ENCODE results near the gene EXOSC9.

Gene EXOSC9

GRCh38 chr4:121851354-121851753 is 50.2 kb downstream of the EXOSC9 start:
- H3K36me3 ChIP-seq (ENCODE audit: control insufficient read depth in 1 of 2, insufficient read depth in 2 of 2, low read length in 2 of 2), result peaks cover 5 to 7% of the 10 kb centered on the region in 2 donors
- no peak overlapping the region for H3K9ac ChIP-seq (ENCODE audit: low read depth in 1 of 2, low read length in 2 of 2)
- H3K27me3 ChIP-seq (ENCODE audit: control insufficient read depth in 1 of 2, insufficient read depth in 2 of 2, low read length in 2 of 2), result no peaks in the 10 kb centered on the region
- H3K4me1 ChIP-seq (ENCODE audit: control insufficient read depth in 1 of 2, insufficient read depth in 2 of 2, low read length in 2 of 2), result no peaks in the 10 kb centered on the region
- no peak overlapping the region for H3K27ac ChIP-seq (ENCODE audit: low read depth, low read length)
- H3K9me3 ChIP-seq (ENCODE audit: control insufficient read depth in 1 of 2, low read length in 2 of 2), result no peaks in the 10 kb centered on the region
- H3K4me3 ChIP-seq (ENCODE audit: low read depth in 1 of 2, low read length in 2 of 2), result no peak overlapping the region

DNA sequence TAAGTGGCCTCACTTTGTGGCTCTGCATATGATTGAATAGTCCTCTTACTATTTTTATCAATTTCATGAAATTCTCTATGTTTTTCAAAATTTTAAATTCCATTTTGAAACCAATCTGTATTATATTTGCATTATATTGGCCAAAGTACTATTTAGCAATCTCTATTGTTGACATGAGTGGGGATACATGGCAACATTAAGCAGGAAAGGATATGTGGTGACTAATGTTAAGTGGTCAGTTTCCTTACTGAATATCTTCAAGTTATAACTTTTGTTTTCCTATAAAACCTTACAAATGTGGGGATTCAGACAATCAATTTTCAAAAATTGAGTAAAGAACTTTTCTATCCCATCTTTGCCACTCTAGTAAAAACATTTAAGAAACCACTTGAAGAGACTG is 59.0 kb downstream of the EXOSC9 start:
- H3K36me3 ChIP-seq (ENCODE audit: control insufficient read depth in 1 of 2, insufficient read depth in 2 of 2, low read length in 2 of 2), result peaks cover 0 to 9% of the 10 kb centered on the region in 2 donors
- H3K27me3 ChIP-seq (ENCODE audit: control insufficient read depth in 1 of 2, insufficient read depth in 2 of 2, low read length in 2 of 2), result no peaks in the 10 kb centered on the region
- H3K9ac ChIP-seq (ENCODE audit: low read depth in 1 of 2, low read length in 2 of 2), result no peak overlapping the region
- H3K4me3 ChIP-seq (ENCODE audit: low read depth in 1 of 2, low read length in 2 of 2), result no peak overlapping the region
- no peaks in the 10 kb centered on the region for H3K9me3 ChIP-seq (ENCODE audit: control insufficient read depth in 1 of 2, low read length in 2 of 2)
- H3K4me1 ChIP-seq (ENCODE audit: control insufficient read depth in 1 of 2, insufficient read depth in 2 of 2, low read length in 2 of 2), result no peaks in the 10 kb centered on the region
- H3K27ac ChIP-seq (ENCODE audit: low read depth, low read length), result no peak overlapping the region

- no peaks in the 10 kb centered on the region for H3K4me1 ChIP-seq (ENCODE audit: control insufficient read depth in 1 of 2, insufficient read depth in 2 of 2, low read length in 2 of 2)
- no peak overlapping the region for H3K9ac ChIP-seq (ENCODE audit: low read depth in 1 of 2, low read length in 2 of 2)
- H3K36me3 ChIP-seq (ENCODE audit: control insufficient read depth in 1 of 2, insufficient read depth in 2 of 2, low read length in 2 of 2), result peaks cover 0 to 9% of the 10 kb centered on the region in 2 donors
Measured at GRCh38 chr4:121861426-121861825, 60.3 kb downstream of the EXOSC9 start.

DNA sequence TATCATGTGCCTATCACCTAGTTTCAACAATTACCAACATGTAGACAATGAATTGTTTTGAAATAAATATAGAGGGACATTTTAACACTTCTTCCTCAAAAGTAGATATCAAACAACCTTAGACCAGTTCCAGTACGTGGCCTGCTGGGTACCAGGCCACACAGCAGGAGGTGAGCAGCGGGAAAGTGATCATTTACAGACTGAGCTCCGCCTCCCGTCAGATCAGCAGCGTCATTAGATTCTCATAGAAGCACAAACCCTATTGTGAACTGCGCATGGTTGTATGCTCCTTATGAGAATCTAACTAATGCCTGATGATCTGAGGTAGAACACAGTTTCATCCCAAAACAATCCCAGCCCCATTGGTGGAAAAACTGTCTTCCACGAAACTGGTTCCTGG is 62.7 kb downstream of the EXOSC9 start:
- H3K9ac ChIP-seq (ENCODE audit: low read depth in 1 of 2, low read length in 2 of 2), result no peak overlapping the region
- H3K27ac ChIP-seq (ENCODE audit: low read depth, low read length), result no peak overlapping the region
- H3K36me3 ChIP-seq (ENCODE audit: control insufficient read depth in 1 of 2, insufficient read depth in 2 of 2, low read length in 2 of 2), result peaks cover 0 to 9% of the 10 kb centered on the region in 2 donors

More at GRCh38 chr4:121861426-121861825, 60.3 kb downstream of the EXOSC9 start:
- Histone ChIP-seq H3K27me3 (ENCODE audit: control insufficient read depth in 1 of 2, insufficient read depth in 2 of 2, low read length in 2 of 2) (no peaks in the 10 kb centered on the region), H3K9me3 (ENCODE audit: control insufficient read depth in 1 of 2, low read length in 2 of 2) (no peaks in the 10 kb centered on the region), H3K27ac (ENCODE audit: low read depth, low read length) (no peak overlapping the region), H3K4me3 (ENCODE audit: low read depth in 1 of 2, low read length in 2 of 2) (no peak overlapping the region)

More for the DNA sequence above, 62.7 kb downstream of the EXOSC9 start:
- no peaks in the 10 kb centered on the region for H3K27me3 ChIP-seq (ENCODE audit: control insufficient read depth in 1 of 2, insufficient read depth in 2 of 2, low read length in 2 of 2)
- H3K9me3 ChIP-seq (ENCODE audit: control insufficient read depth in 1 of 2, low read length in 2 of 2), result no peaks in the 10 kb centered on the region
- no peak overlapping the region for H3K4me3 ChIP-seq (ENCODE audit: low read depth in 1 of 2, low read length in 2 of 2)
- H3K4me1 ChIP-seq (ENCODE audit: control insufficient read depth in 1 of 2, insufficient read depth in 2 of 2, low read length in 2 of 2), result peaks cover 0 to 1% of the 10 kb centered on the region in 2 donors
